Measurements from ENCODE around the gene POU1F1.
"Not testable (repeated sequence)": the region's sequence is repeated elsewhere in the genome, so short reads cannot be mapped to it uniquely, and the experiment has no call there.

The POU1F1 gene

DNA sequence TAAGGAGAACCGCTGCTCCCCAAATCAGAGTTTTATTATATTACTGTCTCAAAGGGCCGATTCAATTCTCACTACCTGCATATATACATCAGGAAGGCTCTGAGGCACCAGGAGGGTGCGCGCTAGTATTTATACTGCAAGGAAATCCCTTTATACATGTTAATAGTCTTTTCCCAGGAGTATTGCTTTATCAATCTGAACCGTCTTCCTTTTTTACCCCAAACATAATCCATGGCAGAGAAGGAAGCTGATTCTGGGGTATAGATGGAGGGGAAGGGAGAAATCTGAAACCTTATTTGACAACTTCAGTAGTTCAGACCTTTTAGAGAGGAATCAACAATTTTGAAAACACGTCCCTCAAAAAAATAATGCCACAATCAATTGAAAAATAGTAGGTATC lies at the start of gene POU1F1:
Gene POU1F1 (minus strand): TSS at position 101 of the 400 bp plus-strand sequence. CDS start 122 bp downstream, outside the sequence.
- DNase-seq: no peak

DNA sequence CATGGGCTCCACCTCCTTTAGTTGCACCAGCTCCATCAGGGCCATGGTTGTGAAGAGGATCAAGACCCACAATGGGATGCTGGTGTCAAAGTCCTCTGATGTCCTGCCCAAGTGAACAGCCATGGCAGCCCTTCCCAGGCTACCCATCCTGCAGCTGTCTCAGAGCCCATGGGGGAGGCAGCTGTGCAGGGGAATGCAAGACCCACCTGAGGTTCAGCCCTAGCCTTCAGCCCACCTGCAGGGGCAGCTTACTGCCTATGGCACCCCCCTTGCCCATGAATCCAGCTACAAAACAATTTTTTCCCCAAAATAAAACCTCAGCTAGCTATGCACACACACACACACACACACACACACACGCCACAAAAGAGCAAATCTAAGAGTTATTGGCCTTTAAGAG lies 48.2 kb upstream of the POU1F1 start:
- no peak for DNase-seq

- DNase-seq: no peak
These were observed 44.6 kb upstream of the POU1F1 start for GRCh38 chr3:87320756-87321626.

DNA sequence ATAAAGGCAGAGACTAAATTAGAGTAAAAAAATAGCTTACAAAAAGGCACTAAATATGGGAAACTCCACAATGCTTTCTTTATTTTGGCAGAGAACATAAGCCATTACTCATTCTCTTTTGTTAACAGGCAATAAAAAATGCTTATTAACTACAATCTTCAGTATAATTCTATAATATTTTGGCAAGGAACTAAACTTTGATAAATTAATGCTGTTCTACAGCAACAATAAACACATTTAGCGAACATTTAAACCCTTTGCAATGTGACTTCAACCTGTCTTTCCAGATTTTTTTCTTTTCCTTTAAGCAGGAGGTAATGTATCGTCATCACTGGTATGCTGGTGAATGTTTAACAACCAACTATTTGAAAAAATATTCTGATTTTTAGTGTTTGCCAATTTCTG lies 42.2 kb upstream of the POU1F1 start:
- no peak for DNase-seq

DNA sequence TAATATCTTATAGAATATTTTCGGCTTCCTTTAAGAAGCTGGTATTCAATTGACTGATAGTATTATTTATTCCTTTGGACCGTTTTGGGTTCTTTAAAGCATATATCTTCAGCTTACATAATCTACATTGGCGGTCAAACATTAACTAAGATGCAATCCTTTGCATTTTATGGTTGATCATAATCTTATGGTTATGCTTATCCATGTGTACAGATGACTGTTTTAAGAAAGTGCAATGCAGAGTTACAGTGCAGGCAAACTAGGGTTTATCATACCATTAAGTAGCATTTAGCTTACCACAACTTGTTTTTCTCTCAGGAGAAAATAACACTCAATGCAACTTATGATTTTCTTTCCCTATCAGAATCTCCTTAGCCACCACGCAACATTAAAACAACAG lies 41.4 kb upstream of the POU1F1 start:
- no peak for DNase-seq

DNA sequence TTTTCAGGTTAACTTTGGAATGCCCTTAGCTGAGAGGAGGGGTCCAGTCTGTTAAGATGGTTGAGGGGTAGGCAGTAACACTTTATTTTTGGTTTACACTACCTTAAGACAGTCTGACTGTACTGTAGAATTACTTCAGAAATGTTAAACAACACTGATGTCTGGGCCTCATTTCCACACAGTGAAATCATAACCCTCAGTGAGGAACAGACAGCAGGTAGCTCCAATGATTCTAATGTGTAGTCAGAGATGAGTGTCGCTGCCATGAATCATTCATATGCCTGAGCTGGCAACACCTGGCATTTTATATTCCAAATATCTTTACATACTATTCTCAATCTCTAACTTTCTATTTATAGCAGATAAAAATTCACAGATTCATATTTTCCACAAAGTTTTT lies 37.3 kb upstream of the POU1F1 start:
- DNase-seq: no peak

DNA sequence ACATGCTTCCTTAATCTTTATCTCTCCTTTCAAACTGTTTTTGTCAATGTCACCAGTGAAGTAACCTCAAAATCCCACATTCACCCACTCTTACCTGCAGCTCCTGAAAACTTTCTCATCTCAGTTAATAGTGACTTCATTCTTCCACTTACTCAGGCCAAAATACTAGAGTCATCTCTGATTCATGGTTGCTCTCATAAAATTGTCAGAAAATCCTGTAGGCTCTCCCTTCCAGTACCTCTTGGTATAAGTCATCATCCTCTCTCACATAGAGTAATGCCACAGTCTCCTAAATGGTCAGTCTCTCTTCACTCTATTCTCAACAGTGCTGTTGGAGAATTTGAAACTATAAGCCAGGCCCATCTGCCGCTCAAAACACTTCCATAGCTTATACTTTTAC lies 34.9 kb upstream of the POU1F1 start:
- no peak for DNase-seq

DNA sequence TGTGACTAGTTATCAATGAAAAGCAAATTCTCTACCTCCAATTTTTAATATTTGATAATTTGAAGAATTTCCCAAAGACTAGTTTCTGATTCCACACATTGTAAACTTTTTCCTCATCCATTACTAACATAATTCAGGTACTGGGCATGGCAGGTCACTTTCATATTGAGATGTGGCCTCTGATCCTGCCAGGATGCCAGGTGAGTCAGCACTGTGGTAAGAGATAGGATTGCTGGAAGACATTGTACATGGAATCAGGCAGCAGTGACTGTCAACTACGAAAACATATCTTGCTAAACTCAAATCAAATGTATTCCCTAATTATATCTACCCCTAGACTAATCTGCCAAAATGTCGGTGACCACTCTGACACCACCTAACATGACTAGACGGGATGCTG lies 33.2 kb upstream of the POU1F1 start:
- DNase-seq: no peak

DNA sequence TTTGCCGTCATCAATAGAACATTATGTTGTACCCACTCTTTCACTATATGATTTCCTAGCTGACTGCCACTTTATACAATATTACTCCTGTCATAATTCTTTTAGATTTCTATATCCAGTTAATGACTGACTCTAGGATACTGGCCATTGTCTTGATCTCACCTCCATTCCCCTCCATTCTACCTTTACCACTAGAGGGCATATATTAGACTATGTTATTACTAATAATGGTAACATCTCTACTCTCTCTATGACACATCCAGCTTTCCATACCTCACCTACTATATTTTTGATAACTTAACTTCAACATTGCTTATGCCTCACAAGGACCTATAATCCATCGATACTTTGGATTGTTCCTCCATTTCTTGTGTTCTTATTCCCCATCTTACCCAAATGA lies 31.4 kb upstream of the POU1F1 start:
- DNase-seq: peak; percentile 18 to 23

GRCh38 chr3:87305517-87305916 lies 29.1 kb upstream of the POU1F1 start:
- DNase-seq: no peak

GRCh38 chr3:87305031-87305430 lies 28.6 kb upstream of the POU1F1 start:
- DNase-seq: not testable (repeated sequence)

GRCh38 chr3:87298111-87298718 lies 21.8 kb upstream of the POU1F1 start:
- DNase-seq: peak; percentile 83 to 84

DNA sequence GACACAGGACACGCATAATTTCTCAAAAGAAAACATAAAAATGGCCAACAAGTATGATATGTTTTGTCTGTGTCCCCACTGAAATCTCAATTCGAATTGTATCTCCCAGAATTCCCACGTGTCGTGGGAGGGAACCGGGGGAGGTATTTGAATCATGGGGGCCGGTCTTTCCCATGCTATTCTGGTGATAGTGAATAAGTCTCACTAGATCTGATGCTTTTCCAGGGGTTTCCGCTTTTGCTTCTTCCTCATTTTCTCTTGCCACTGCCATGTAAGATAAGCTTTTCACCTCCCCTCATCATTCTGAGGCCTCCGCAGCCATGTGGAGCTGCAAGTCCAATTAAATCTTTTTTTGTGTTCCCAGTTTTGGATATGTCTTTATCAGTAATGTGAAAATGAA lies 12.1 kb upstream of the POU1F1 start:
- no peak for DNase-seq

DNA sequence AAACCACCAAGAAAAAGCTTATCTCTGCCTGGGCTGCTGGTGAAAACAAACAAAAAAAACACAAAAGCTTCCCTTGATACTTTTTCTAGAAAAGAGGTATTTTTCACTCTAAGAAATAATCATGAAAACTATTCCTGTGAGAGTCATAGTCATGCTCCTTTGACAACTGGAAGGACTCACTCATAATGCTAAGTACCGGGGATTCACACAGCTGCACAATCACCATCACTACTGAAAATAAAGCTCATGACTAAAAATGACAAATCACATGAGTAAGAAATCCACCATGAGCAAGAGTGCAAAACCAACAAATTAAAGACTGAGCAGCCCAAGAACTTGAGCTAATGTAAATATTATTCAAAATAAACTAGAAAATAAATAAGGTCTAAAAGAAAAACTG lies 10.6 kb upstream of the POU1F1 start:
- no peak for DNase-seq

- DNase-seq: no peak
These were observed 3.6 kb downstream of the POU1F1 start for GRCh38 chr3:87272718-87273341.

DNA sequence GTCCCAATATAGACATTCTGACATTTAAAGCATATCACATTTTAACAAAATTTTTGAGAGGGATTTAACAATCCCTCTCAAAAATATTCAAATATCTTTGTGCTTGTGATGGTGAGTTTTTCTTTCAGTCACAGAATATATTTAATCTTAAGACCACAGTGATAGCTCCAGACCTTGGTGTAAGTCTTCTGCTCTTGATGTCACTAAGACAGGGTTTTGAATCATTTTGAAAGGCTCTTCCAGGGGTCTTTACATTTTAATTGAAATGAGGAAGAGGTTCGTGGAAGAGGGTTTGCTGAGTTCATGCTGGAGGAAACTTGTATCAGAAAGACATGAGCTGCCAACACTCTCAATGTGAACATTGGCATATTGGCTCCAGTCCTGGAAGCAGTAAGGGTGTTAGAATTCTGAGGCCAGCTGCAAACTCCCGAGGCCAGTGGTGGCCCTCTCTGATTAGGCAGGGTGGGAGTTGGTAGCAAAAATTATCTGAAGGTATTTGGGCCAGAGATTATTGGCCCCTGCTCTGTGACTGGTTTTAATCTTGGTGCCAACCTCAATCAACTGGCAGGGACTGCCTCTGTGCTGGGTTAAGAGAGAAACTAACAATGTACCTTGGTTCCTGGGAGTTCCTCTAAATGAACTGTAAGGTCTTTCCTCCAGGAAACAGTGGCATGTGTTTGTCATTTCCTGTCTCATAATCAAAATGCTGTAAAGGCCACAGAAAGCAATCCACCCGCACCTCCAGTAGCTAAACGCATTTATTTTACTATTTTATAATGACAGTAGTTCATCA lies 5.3 kb downstream of the POU1F1 start:
- peak; percentile 76 to 87 for DNase-seq

- no peak for DNase-seq
These were observed 6.7 kb downstream of the POU1F1 start for GRCh38 chr3:87269723-87270122.

DNA sequence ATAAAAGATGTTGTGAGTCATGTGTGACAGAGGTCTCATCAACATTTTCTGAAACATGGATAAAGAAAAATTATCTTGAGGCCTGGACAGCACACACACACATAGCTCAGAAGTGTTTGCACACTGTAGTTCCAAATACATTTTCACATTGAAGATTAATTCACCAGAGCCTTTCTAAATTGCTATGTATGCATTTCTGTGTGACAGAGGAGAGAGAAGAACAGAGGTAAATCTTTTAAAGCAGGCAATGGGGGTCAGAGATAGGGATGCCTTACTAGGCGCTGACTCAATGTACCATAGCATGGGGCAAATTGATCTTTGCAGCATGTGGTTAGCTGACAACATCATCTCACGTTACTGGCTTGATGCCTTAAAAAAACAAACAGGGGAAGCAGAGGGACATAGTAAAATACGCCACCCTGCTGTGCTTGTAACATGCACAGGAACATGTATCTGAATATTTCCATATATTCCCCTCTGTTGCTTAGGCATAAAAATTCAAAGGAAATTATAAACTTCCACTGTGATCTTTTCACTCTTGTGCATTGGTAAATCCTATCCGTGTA lies 7.7 kb downstream of the POU1F1 start:
- DNase-seq: no peak

DNA sequence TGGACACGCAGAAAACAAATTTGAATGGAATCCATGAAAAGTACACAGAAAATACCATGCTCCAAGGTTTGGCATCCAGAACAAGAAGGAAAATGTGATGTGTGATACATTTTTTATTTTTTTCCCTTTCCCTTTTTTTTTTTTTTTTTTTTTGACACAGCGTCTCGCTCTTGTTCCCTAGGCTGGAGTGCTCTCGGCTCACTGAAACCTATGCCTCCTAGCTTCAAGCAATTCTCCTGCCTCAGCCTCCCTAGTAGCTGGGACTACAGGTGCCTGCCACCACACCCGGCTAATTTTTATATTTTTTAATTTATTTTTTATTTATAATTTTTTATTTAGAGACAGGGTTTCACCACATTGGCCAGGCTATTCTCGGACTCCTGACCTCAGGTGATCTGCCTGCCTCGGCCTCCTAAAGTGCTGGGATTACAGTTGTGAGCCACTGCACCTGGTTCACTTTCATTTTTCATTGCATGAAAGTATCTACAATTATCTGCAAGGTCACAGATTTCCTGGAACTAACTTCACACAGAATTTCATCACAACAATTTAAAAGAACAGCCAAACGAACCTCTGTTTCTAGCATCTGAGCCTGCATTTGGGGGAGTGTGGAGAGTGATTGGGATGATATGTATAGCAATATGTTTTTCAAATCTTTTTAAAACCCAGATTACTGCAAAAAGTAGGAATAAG lies 8.3 kb downstream of the POU1F1 start:
- DNase-seq: peak; percentile 16 to 24

GRCh38 chr3:87261925-87262324 lies 14.5 kb downstream of the POU1F1 start:
- DNase-seq: no peak

- DNase-seq: peak; percentile 67 to 73
These were observed 16.1 kb downstream of the POU1F1 start for GRCh38 chr3:87260270-87260669.

- no peak for DNase-seq
These were observed 26.4 kb downstream of the POU1F1 start for GRCh38 chr3:87250009-87250408.

All from AML-193 (cell line).